ENCODE measurements around the gene NATD1. TPM values are rescaled to one million over a fixed set of nuclear protein-coding genes. Genes with fewer than 3 reads are reported as not detected.

The NATD1 gene
- total RNA-seq, 1 donor from 2014 or later = 19.5 TPM

DNA sequence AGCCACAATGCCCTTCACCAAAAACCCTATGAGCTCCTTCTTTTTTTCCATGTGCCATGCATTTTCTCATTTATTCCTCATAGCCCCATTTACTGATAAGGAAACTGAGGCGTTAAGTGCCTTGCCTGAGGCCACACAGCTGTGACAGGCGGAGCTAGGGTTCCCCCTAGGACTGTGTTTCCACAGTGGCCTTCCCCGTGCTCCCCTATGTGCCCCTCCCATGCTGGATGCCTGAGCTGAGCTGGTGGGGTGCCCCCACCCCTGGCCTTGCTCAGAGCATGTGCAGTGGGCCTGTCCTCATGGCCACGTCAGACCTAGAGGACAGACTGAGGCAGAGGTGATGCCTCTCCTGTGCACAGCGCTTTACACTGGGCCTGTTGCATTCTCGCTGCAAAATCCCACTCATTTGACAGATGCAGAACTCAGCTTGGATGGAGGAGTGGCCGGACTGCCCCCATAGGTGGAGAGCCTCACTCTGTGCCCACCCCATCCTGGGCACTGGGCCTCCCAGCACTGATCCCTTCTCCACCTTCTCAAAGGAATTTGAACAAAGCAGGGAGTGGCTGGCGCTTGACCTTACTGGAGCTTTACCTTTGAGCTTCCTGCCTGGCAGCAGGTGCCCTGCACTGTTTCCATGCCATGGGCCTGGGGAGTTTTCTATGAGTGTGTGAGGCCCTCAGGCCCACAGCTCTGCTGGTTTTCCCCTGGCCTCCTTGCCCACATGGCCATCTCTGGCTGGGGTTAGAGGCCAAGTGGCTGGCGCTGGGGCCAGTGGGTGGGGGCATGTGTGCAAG, 33.9 kb upstream of the NATD1 start:
- H3K27me3 ChIP-seq = no peaks in the 10 kb centered on the region
- TF ChIP-seq, protein P1, sequence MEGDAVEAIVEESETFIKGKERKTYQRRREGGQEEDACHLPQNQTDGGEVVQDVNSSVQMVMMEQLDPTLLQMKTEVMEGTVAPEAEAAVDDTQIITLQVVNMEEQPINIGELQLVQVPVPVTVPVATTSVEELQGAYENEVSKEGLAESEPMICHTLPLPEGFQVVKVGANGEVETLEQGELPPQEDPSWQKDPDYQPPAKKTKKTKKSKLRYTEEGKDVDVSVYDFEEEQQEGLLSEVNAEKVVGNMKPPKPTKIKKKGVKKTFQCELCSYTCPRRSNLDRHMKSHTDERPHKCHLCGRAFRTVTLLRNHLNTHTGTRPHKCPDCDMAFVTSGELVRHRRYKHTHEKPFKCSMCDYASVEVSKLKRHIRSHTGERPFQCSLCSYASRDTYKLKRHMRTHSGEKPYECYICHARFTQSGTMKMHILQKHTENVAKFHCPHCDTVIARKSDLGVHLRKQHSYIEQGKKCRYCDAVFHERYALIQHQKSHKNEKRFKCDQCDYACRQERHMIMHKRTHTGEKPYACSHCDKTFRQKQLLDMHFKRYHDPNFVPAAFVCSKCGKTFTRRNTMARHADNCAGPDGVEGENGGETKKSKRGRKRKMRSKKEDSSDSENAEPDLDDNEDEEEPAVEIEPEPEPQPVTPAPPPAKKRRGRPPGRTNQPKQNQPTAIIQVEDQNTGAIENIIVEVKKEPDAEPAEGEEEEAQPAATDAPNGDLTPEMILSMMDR (IDR thresholded peaks at IDR 0.05) = no peak
- DNase-seq (peak; percentile 76), ATAC-seq (peak; percentile 1)
- peak overlapping the region; percentile 92 for H3K4me3 ChIP-seq
- no peaks in the 10 kb centered on the region for H3K36me3 ChIP-seq
- intact Hi-C loops (cut with DNase I) = no loop called here
- H3K9me3 ChIP-seq = no peaks in the 10 kb centered on the region
- H3K27ac ChIP-seq = peak overlapping the region; percentile 86
- H3K4me1 ChIP-seq = peaks cover 47% of the 10 kb centered on the region

DNA sequence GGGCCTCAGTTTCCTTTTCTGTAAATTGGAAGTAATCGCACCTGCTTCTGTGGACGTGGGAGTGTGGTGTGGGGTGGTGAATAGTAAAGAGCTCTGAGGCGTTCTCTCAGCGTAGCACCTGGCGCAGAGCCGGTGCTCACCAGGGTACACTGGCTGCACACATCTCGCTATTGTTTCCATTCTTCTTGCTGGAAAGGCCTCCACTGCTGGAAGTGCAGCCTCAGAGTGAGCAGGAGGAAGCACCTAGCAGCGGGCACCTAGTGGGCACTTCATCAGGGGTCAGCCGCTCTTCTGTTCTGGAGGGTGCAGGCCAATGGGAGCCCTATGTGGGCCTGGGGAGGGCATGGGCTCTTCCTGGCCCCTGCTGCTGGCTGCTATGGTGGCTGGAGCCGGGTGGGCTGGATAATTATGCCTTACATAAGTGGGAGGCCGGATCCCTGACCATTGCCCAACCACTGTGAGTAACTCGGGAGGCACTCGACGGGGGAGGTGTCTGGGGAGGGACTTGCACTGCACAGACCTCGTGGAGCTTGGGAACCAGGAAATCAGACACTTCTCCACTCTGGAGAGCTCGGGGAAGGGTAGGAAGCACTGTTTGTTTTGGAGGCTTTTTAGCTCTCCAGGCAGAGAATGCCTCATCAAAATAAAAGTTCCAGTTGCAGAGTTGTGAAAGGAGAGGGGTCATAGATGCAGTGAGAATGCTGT, 33.0 kb upstream of the NATD1 start:
- TF ChIP-seq, protein P1 (IDR thresholded peaks at IDR 0.05) = no peak
- Histone ChIP-seq H3K4me3 (peak overlapping the region; percentile 92), H3K27ac (peak overlapping the region; percentile 86), H3K27me3 (no peaks in the 10 kb centered on the region), H3K4me1 (peaks cover 47% of the 10 kb centered on the region), H3K9me3 (no peaks in the 10 kb centered on the region), H3K36me3 (no peaks in the 10 kb centered on the region)
- intact Hi-C loops (cut with DNase I) = no loop called here
- DNase-seq (peak; percentile 95), ATAC-seq (peak; percentile 64)

DNA sequence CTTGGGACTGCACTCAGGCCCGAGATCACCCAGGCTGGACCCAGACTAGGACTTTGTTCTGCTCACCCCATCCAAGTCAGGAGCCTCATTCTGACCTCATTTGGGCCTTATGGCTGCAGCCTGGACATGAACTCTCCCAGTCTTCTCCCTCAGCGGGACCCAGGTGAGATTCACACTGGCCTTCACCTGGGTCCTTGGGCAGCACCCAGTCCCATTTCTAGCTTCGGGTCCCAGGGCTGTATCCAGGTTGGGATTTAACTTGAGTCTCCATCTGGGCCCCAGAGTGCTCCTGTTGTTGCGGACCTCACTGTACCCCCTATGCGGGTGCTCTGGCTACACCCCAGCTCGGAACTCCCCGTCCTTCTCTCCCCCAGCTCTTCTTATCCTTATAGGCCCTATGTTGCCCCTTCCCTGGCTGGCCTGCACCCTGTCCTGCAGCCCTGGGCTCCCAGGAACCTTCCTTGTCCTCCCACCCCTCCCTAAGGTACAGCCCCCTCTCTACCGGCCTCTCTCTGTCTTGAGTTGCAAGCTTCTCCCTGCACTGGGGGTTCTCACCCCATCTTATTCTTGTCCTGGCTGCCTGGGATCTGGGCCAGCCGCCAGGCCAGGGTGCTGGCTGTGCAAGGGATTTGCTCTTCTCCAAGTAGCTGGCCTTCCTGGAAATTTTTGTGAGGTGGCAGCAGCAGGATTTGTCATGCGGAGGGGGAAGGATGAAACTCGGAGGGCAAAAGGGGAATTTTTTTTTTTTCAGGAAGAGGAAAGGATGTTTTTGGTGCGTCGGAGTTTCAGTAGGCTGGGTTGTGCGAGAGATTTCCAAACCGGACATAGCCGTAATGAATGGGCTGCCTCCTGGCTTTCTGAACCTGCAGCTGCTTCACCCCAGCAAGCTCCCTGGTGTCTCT, 32.2 kb upstream of the NATD1 start:
- H3K4me1 ChIP-seq = peaks cover 47% of the 10 kb centered on the region
- peak overlapping the region; percentile 92 for H3K4me3 ChIP-seq
- H3K27me3 ChIP-seq = no peaks in the 10 kb centered on the region
- intact Hi-C loops (cut with DNase I) = no loop called here
- H3K9me3 ChIP-seq = no peaks in the 10 kb centered on the region
- TF ChIP-seq, protein P1 (IDR thresholded peaks at IDR 0.05) = no peak
- H3K27ac ChIP-seq = peak overlapping the region; percentile 86
- H3K36me3 ChIP-seq = no peaks in the 10 kb centered on the region
- ATAC-seq = no peak
- DNase-seq = peak; percentile 70

DNA sequence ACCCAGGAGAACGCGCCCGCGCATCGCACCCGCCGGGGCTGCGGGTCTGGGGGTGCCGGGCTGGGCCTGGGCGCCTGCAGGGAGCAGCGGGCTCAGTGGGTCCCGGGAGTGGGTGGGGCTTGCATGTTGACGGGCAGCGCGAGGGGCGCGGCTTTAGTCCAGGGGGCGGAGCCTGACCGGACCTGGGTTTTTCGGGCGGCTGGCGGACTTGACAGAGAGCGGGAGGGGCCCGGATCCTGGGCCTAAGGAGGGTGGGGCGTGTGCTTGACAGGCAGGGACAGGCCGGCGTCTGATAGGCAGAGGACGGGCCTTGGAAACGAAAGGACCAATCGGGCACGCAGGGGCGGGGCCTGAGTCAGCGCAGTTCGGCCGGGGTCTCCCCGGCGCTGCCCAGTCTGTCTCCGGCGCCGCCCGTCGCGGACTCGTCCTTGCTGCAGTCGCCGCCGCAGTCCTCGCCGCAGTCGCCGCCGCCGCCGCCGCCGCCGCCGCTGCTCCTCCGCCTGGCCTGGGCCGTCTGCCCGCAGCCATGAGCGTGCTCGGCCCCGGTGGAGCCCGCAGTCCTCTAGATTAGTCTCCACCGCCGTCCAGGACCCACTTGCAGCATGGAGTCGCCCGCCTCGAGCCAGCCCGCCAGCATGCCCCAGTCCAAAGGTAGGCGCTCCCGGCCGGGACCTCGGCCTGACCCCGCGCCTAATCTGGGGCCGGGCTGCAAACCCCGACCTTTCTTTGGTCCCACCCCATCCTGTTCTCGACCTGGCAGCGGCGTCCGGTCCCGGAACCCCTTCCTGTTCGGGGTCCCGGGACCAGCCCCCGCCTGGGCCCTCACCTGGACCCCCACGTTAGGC, 31.3 kb upstream of the NATD1 start, which contains the start of gene MAP2K3:
MAP2K3 (plus strand) TSS at position 393 of the 845 bp plus-strand sequence; CDS start at position 603, 210 bp downstream.
- intact Hi-C loops (cut with DNase I) = no loop called here

More for the DNA sequence above, 31.3 kb upstream of the NATD1 start, which contains the start of gene MAP2K3:
- H3K27me3 ChIP-seq = no peaks in the 10 kb centered on the region
- TF ChIP-seq, protein P1 (IDR thresholded peaks at IDR 0.05) = no peak
- H3K4me1 ChIP-seq = peaks cover 42% of the 10 kb centered on the region
- H3K36me3 ChIP-seq = no peaks in the 10 kb centered on the region
- no peaks in the 10 kb centered on the region for H3K9me3 ChIP-seq
- peak; percentile 100 for DNase-seq
- peak within 1 kb of the TSS; percentile 86 for H3K27ac ChIP-seq
- H3K4me3 ChIP-seq = peak within 1 kb of the TSS; percentile 92
- peak; percentile 80 for ATAC-seq
